GM21528 (cell line): Measurements from ENCODE around the gene NIM1K.
"Not testable (repeated sequence)": the region's sequence is repeated elsewhere in the genome, so short reads cannot be mapped to it uniquely, and the experiment has no call there.

Source experiments
- ATAC-seq: cut with Tn5 transposase; IDR thresholded peaks from one replicate; pipeline ENCODE4 v1.9.1; 2021; ENCODE audit warnings: mild to moderate bottlenecking, moderate library complexity; ENCODE audit not compliant: unreplicated experiment, low FRiP score

Gene NIM1K

GRCh38 chr5:43312076-43312661 lies 120.1 kb downstream of the NIM1K start:
- no peak for ATAC-seq

DNA sequence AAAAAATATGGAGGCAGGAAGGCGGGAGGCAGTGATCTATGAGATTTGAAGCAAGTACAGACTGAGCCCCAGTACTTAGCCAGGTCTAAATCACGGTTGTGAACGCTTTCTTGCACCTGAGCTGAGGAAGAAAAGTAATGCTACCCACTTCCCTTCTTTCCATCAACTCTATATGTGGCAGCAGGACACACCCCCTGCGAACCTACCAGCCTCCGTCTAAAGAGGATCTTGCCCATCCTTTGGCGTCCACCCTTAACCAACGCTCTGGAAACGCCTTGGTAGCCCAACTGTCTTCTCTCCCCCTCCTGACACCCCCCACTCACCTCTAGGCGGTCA lies 120.6 kb downstream of the NIM1K start:
- ATAC-seq, result peak; percentile 12

DNA sequence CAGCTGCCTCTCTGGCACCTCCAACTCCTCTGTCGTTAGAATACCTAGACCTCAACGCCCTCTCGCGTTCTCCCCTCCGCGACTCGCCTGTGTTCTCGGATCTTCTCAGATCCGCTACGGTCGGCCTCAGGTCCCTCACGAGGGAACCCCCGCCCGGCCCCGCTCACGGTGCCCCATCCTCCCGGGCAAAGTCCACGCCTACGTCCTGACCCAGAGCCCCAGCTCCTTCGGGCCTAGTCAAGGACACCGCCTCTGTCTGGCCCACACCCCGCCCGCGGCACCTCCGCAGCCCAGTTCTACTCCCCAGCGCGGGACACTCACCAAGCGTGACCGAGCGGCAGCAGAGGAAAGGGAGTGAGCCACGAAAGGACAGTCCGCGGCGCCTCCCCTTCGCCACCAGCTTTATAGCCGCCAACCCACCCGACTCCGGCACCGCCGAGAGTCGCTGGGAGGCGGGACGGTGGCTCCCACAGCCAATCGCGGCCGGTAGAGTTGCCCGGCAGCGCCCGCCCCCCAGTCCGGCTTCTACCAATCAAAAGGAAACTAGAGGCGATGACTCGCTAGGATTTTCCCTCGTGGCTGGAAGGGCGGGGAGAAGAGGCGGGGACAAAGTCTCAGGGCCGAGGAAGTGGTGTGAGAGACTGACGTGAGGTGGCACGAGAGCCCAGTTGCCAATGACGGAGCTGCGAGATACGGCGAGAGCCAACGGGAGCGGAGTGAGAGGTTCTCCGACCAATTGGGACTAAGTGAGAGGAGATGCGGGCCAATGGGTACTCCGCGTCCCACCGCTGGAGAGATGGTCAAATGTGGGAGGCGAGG lies 121.2 kb downstream of the NIM1K start, which contains the start of gene HMGCS1:
Gene HMGCS1 (minus strand): TSS at position 378 of the 819 bp plus-strand sequence. CDS start 14,447 bp downstream, outside the sequence.
- ATAC-seq, result peak; percentile 97

GRCh38 chr5:43313854-43314457 lies 121.9 kb downstream of the NIM1K start:
- ATAC-seq, result no peak

DNA sequence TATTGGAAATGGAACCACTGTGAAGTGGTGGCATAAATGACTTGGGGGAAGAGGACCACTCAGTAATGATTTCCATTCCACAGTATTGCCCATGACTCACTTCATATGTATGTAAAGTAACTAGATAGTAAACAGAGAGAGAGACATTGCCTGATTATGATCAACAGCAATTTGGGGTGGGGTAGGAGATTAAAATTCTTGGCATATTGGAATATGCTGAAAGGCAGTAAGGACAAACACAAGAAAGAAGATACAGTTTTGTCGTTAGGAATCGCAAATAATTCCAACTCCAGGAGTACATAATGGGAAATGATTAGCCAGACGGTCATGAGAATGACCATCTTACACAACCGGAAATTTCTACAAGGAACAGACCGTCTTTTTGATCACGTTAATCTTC lies 122.7 kb downstream of the NIM1K start:
- no peak for ATAC-seq

DNA sequence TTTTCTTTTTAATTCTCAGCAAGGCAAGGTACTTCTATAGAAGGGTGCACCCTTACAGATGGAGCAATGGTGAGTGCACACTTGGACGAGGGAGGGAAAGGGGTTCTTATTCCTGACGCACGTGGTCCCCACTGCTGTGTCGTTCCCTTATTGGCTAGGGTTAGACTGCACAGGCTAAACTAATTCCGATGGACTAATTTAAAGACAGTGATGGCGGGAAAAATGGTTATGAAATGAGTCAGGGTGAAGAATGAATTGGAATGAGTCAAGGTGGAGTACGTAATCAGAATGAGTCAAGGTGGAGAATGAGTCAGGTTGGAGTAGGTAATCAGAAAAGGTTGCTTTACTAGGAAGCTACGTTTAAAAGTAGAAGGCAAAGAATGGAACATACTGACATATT lies 123.2 kb downstream of the NIM1K start:
- no peak for ATAC-seq

GRCh38 chr5:43315682-43316081 lies 123.7 kb downstream of the NIM1K start:
- no peak for ATAC-seq

DNA sequence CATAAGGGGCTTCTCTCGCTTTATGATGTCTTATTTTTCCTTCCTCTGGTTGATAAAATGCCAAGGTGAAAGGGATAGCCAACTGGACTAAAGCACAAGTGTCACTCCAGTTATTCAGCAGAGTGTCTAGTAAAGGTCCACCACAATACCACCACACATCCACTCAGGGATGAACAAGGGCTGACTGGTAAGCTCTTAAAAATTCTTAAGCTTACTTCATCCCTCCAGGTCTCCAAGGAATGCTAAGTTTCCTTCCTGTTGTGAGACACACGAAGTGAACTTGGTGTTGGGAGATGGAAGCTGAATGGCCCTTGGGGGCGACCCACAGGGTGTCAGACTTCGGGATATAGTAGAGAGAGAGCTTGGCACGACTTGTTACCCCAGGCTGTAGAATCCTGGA lies 124.4 kb downstream of the NIM1K start:
- no peak for ATAC-seq

- ATAC-seq, result no peak
These were observed 128.8 kb downstream of the NIM1K start for GRCh38 chr5:43320846-43321245.

DNA sequence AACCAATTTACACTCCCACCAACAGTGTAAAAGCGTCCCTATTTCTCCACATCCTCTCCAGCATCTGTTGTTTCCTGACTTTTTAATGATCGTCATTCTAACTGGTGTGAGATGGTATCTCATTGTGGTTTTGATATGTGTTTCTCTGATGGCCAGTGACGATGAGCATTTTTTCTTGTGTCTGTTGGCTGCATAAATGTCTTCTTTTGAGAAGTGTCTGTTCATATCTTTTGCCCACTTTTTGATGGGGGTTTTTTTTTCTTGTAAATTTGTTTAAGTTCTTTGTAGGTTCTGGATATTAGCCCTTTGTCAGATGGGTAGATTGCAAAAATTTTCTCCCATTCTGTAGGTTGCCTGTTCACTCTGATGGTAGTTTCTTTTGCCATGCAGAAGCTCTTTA lies 131.5 kb downstream of the NIM1K start:
- ATAC-seq, result not testable (repeated sequence)

DNA sequence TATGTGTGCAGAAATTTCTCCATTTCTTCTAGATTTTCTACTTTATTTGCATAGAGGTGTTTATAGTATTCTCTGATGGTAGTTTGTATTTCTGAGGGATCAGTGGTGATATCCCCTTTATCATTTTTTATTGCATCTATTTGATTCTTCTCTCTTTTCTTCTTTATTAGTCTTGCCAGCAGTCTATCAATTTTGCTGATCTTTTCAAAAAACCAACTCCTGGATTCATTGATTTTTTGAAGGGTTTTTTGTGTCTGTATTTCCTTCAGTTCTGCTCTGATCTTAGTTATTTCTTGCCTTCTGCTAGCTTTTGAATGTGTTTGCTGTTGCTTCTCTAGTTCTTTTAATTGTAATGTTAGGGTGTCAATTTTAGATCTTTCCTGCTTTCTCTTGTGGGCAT lies 133.6 kb downstream of the NIM1K start:
- not testable (repeated sequence) for ATAC-seq
